OCI-LY3 (cell line): ENCODE data around the gene PIK3AP1.

ENCODE experiments used
- H2AFZ ChIP-seq: fragments of 200-600, 300-600 bp; shearing (Covaris generic); 2 replicates; pipeline ENCODE4 v1.6.0; 2014; ENCODE audit warnings: antibody characterized with exemption, low read depth, low read length
- H3K27ac ChIP-seq: fragments of 200-600, 300-600 bp; sonication (generic); 2 replicates; pipeline ENCODE4 v1.5.1; 2014; ENCODE audit warnings: mild to moderate bottlenecking, low read length, moderate library complexity, mixed read lengths
- H3K27me3 ChIP-seq: fragments of 200-600, 300-600 bp; sonication (generic); 2 replicates; pipeline ENCODE4 v1.6.1; 2014; ENCODE audit warnings: low read depth, low read length, mixed read lengths
- H3K36me3 ChIP-seq: fragments of 200-600, 300-600 bp; sonication (generic); replicated peaks from 2 replicates; pipeline ENCODE3; 2014; ENCODE audit warnings: low read depth, low read length, mixed read lengths
- H3K4me1 ChIP-seq: fragments of 300-600, 200-600 bp; sonication (generic); 2 replicates; pipeline ENCODE4 v1.6.1; 2014; ENCODE audit warnings: low read length, mixed read lengths
- H3K4me2 ChIP-seq: fragments of 200-600, 300-600 bp; sonication (generic); 2 replicates; pipeline ENCODE4 v1.6.1; 2014; ENCODE audit warnings: low read length, mixed read lengths
- H3K4me3 ChIP-seq: fragments of 300-600, 200-600 bp; sonication (generic); 2 replicates; pipeline ENCODE4 v1.5.1; 2014; ENCODE audit warnings: antibody characterized with exemption, mild to moderate bottlenecking, low read length, moderate library complexity
- H3K79me2 ChIP-seq: fragments of 300-600, 200-600 bp; shearing (Covaris generic); 2 replicates; pipeline ENCODE4 v1.6.1; 2014; ENCODE audit warnings: mild to moderate bottlenecking, low read length, mixed read lengths
- H3K9ac ChIP-seq: fragments of 300-600, 200-600 bp; shearing (Covaris generic); 2 replicates; pipeline ENCODE4 v1.6.0; 2014; ENCODE audit warnings: mild to moderate bottlenecking, low read length, moderate library complexity
- H3K9me3 ChIP-seq: fragments of 200-600, 300-600 bp; shearing (Covaris generic); 2 replicates; pipeline ENCODE4 v1.6.1; 2014; ENCODE audit warnings: low read length, mixed read lengths; ENCODE audit not compliant: insufficient read depth
- H4K20me1 ChIP-seq: fragments of 200-600, 300-600 bp; sonication (generic); 2 replicates; pipeline ENCODE4 v1.6.1; 2016; ENCODE audit warnings: low read length, mixed read lengths; ENCODE audit not compliant: insufficient read depth
- CTCF ChIP-seq: fragments of 200-600, 300-600 bp; sonication (generic); IDR thresholded peaks from 2 replicates; pipeline ENCODE4 v1.5.1; 2014; ENCODE audit warnings: antibody characterized with exemption, low read length, low read depth
- EZH2phosphoT487 ChIP-seq: fragments of 200-600 bp; shearing (Covaris generic); IDR thresholded peaks from 2 replicates; pipeline ENCODE4 v1.6.1; 2018; ENCODE audit warnings: antibody characterized with exemption, mixed run types, low read depth

The PIK3AP1 gene

GRCh38 chr10:96676272-96677112, 43.8 kb downstream of the PIK3AP1 start:
- H4K20me1 ChIP-seq, result no peaks in the 10 kb centered on the region; the same call in 1 of the 2 replicates
- no peak overlapping the region for H3K9ac ChIP-seq
- peaks cover 15% of the 10 kb centered on the region for H3K36me3 ChIP-seq
- TF ChIP-seq EZH2phosphoT487 (no peak), CTCF (no peak)
- peaks cover 13% of the 10 kb centered on the region for H3K79me2 ChIP-seq
- no peaks in the 10 kb centered on the region for H3K9me3 ChIP-seq
- no peaks in the 10 kb centered on the region for H3K27me3 ChIP-seq
- no peak overlapping the region for H2AFZ ChIP-seq
- no peak overlapping the region for H3K4me2 ChIP-seq
- H3K4me1 ChIP-seq, result peaks cover 40% of the 10 kb centered on the region
- H3K4me3 ChIP-seq, result no peak overlapping the region
- no peak overlapping the region for H3K27ac ChIP-seq

GRCh38 chr10:96675846-96676245, 44.5 kb downstream of the PIK3AP1 start:
- Histone ChIP-seq H2AFZ (no peak overlapping the region), H3K4me2 (no peak overlapping the region), H3K79me2 (peaks cover 13% of the 10 kb centered on the region), H4K20me1 (no peaks in the 10 kb centered on the region), H3K9me3 (no peaks in the 10 kb centered on the region), H3K27me3 (no peaks in the 10 kb centered on the region), H3K36me3 (peaks cover 13% of the 10 kb centered on the region), H3K4me3 (no peak overlapping the region), H3K4me1 (peaks cover 47% of the 10 kb centered on the region), H3K27ac (no peak overlapping the region), H3K9ac (no peak overlapping the region)
- TF ChIP-seq EZH2phosphoT487 (no peak), CTCF (no peak)

GRCh38 chr10:96673318-96674099, 46.8 kb downstream of the PIK3AP1 start:
- no peaks in the 10 kb centered on the region for H4K20me1 ChIP-seq
- peaks cover 10% of the 10 kb centered on the region for H3K36me3 ChIP-seq
- no peaks in the 10 kb centered on the region for H3K9me3 ChIP-seq
- H3K4me1 ChIP-seq, result peaks cover 44% of the 10 kb centered on the region
- H3K27me3 ChIP-seq, result no peaks in the 10 kb centered on the region
- H3K4me2 ChIP-seq, result peak overlapping the region; percentile 90
- H3K27ac ChIP-seq, result peak overlapping the region; percentile 92
- H3K79me2 ChIP-seq, result peaks cover 13% of the 10 kb centered on the region
- H2AFZ ChIP-seq, result no peak overlapping the region; the same call in 1 of the 2 replicates
- no peak for TF ChIP-seq EZH2phosphoT487
- TF ChIP-seq CTCF, result no peak
- H3K4me3 ChIP-seq, result peak overlapping the region; percentile 60
- H3K9ac ChIP-seq, result peak overlapping the region; percentile 59; the same call in 1 of the 2 replicates

- Histone ChIP-seq H3K4me1 (peaks cover 52% of the 10 kb centered on the region), H3K36me3 (peaks cover 10% of the 10 kb centered on the region), H3K4me3 (peak overlapping the region; percentile 60), H2AFZ (no peak overlapping the region), H3K9me3 (no peaks in the 10 kb centered on the region), H3K79me2 (peaks cover 13% of the 10 kb centered on the region), H4K20me1 (no peaks in the 10 kb centered on the region), H3K27ac (peak overlapping the region; percentile 92), H3K9ac (peak overlapping the region; percentile 29; the same call in 1 of the 2 replicates), H3K27me3 (no peaks in the 10 kb centered on the region), H3K4me2 (peak overlapping the region; percentile 90)
- TF ChIP-seq EZH2phosphoT487, result no peak
- TF ChIP-seq CTCF, result no peak
Observed at GRCh38 chr10:96672481-96673175, 47.7 kb downstream of the PIK3AP1 start.
